Stimulated activated CD4-positive, alpha-beta T cell treated with anti-CD3 and anti-CD28 coated beads, Interleukin-2, amount 100 ng/mL, for 24 hours (primary cell): Measurements from ENCODE around the gene NR1I2.

Experiments used
- DNase-seq, 2 donors: peaks; one replicate each; pipeline ENCODE4 v3.0.0-alpha.2; 2020

Gene NR1I2

GRCh38 chr3:119781330-119782198, at the start of gene NR1I2:
Gene NR1I2, plus strand, starts transcription at chr3:119782101.
- no peak for DNase-seq

- no peak for DNase-seq
Observed at GRCh38 chr3:119733812-119734211, 48.1 kb upstream of the NR1I2 start.

GRCh38 chr3:119738741-119739140, 43.2 kb upstream of the NR1I2 start:
- no peak for DNase-seq

GRCh38 chr3:119741657-119742590, 40.0 kb upstream of the NR1I2 start:
- DNase-seq, result no peak

GRCh38 chr3:119743921-119744320, 38.0 kb upstream of the NR1I2 start:
- no peak for DNase-seq

- DNase-seq, result no peak
Observed at GRCh38 chr3:119745942-119746341, 36.0 kb upstream of the NR1I2 start.

GRCh38 chr3:119746423-119746822, 35.5 kb upstream of the NR1I2 start:
- no peak for DNase-seq

- no peak for DNase-seq
Observed at GRCh38 chr3:119747357-119747756, 34.5 kb upstream of the NR1I2 start.

- DNase-seq, result no peak
Observed at GRCh38 chr3:119748991-119749390, 32.9 kb upstream of the NR1I2 start.

GRCh38 chr3:119751423-119751822, 30.5 kb upstream of the NR1I2 start:
- no peak for DNase-seq

- no peak for DNase-seq
Observed at GRCh38 chr3:119759962-119760361, 21.9 kb upstream of the NR1I2 start.

GRCh38 chr3:119762876-119763275, 19.0 kb upstream of the NR1I2 start:
- DNase-seq, result no peak

- no peak for DNase-seq
Observed at GRCh38 chr3:119763466-119763865, 18.4 kb upstream of the NR1I2 start.

- DNase-seq, result no peak
Observed at GRCh38 chr3:119765239-119765638, 16.7 kb upstream of the NR1I2 start.

GRCh38 chr3:119767936-119768601, 13.8 kb upstream of the NR1I2 start:
- no peak for DNase-seq

- no peak for DNase-seq
Observed at GRCh38 chr3:119768668-119769393, 13.1 kb upstream of the NR1I2 start.

GRCh38 chr3:119769394-119770149, 12.3 kb upstream of the NR1I2 start:
- DNase-seq, result no peak

GRCh38 chr3:119774444-119774843, 7.5 kb upstream of the NR1I2 start:
- DNase-seq, result no peak

- DNase-seq, result no peak
Observed at GRCh38 chr3:119776304-119776703, 5.6 kb upstream of the NR1I2 start.

- DNase-seq, result no peak
Observed at GRCh38 chr3:119778176-119778575, 3.7 kb upstream of the NR1I2 start.

GRCh38 chr3:119778811-119779210, 3.1 kb upstream of the NR1I2 start:
- DNase-seq, result no peak
